GM12878 (cell line): ENCODE measurements around the gene SNX12. TPM values are rescaled to one million over a fixed set of nuclear protein-coding genes. Genes with fewer than 3 reads are reported as not detected.

Experiments used
- ATAC-seq: fragments of 200-7000 bp; cut with Tn5 transposase; 3 replicates; pipeline ENCODE4 v1.9.1; 2020; ENCODE audit warnings: mild to moderate bottlenecking, moderate library complexity
- BruUV-seq: library from RNA; stranded (reverse); fragments of 400-500 nt; replicated peaks from 2 replicates; lab custom pipeline; 2021; lab: Mats Ljungman, UMichigan
- CTCF ChIA-PET: fragments of 300-600 bp; sonication (Branson Sonifier 250); formaldehyde crosslinking; extraction: SDS; loops from one replicate; lab custom pipeline; 2021; ENCODE audit warnings: inconsistent platforms; lab: Yijun Ruan, JAX
- POLR2A ChIA-PET: fragments of 350-600 bp; formaldehyde crosslinking; extraction: SDS; loops from one replicate; lab custom pipeline; 2021; ENCODE audit warnings: inconsistent platforms; lab: Charles Lee
- RAD21 ChIA-PET: fragments of 300-600 bp; sonication (Branson Sonifier 250); formaldehyde crosslinking; loops from one replicate; lab custom pipeline; 2023; ENCODE audit warnings: antibody characterized with exemption; ENCODE audit not compliant: unreplicated experiment; lab: Charles Lee
- SMC1A ChIA-PET: fragments of 300-600 bp; sonication (Branson Sonifier 250); formaldehyde crosslinking; loops from one replicate; lab custom pipeline; 2023; ENCODE audit not compliant: unreplicated experiment, uncharacterized antibody; lab: Charles Lee
- DNase-seq: peaks from one replicate; pipeline ENCODE4 v3.0.0-alpha.2; 2011; ENCODE audit warnings: low read depth, low spot score
- FAIRE-seq: peaks from 3 replicates; lab custom pipeline; 2011; peaks lifted over from hg19 to GRCh38; lab: Jason Lieb, UNC
- H2AFZ ChIP-seq: 2 replicates; pipeline ENCODE4 v1.6.0; 2011; ENCODE audit warnings: low read depth, low read length, control low read depth; ENCODE audit not compliant: control insufficient read depth
- H3K27ac ChIP-seq: 2 replicates; pipeline ENCODE4 v1.5.1; 2011; ENCODE audit warnings: control low read depth; ENCODE audit not compliant: control insufficient read depth, insufficient read depth
- H3K27me3 ChIP-seq, 2 experiments: replicated peaks in 1 of 2; 2 replicates each; pipeline versions ENCODE4 v1.6.0 to v1.6.1; 2011; ENCODE audit warnings: low read length in 1 of 2; ENCODE audit not compliant: control insufficient read depth in 2 of 2, insufficient read depth in 2 of 2
- H3K36me3 ChIP-seq, 2 experiments: 2 replicates each; pipeline ENCODE4 v1.5.1; 2011; ENCODE audit warnings: low read length in 1 of 2; ENCODE audit not compliant: control insufficient read depth in 2 of 2, insufficient read depth in 2 of 2
- H3K4me1 ChIP-seq: 2 replicates; pipeline ENCODE4 v1.6.1; 2011; ENCODE audit warnings: mild to moderate bottlenecking, low read length, moderate library complexity, mixed read lengths; ENCODE audit not compliant: control insufficient read depth, insufficient read depth
- H3K4me2 ChIP-seq: 2 replicates; pipeline ENCODE4 v1.6.0; 2011; ENCODE audit warnings: control low read depth; ENCODE audit not compliant: control insufficient read depth, insufficient read depth
- H3K4me3 ChIP-seq: fragments of 200-600 bp; sonication (generic); 2 replicates; pipeline ENCODE4 v1.5.1; 2016
- H3K79me2 ChIP-seq: 2 replicates; pipeline ENCODE4 v1.6.0; 2011; ENCODE audit warnings: low read length; ENCODE audit not compliant: control insufficient read depth, insufficient read depth
- H3K9ac ChIP-seq: 2 replicates; pipeline ENCODE4 v1.8.0; 2011; ENCODE audit warnings: low read length, control low read depth, mixed read lengths; ENCODE audit not compliant: control insufficient read depth, insufficient read depth
- H3K9me3 ChIP-seq: replicated peaks from 3 replicates; pipeline ENCODE4 v1.5.1; 2011; ENCODE audit warnings: mild to moderate bottlenecking, low read length; ENCODE audit not compliant: control insufficient read depth, insufficient read depth
- H4K20me1 ChIP-seq: 2 replicates; pipeline ENCODE4 v1.6.0; 2011; ENCODE audit not compliant: control insufficient read depth, insufficient read depth
- BRCA1 ChIP-seq: IDR thresholded peaks from 2 replicates; pipeline ENCODE4 v1.6.1; 2011; ENCODE audit warnings: low read depth, low read length, improper control_type of control experiment
- CHD2 ChIP-seq: IDR thresholded peaks from 2 replicates; pipeline ENCODE4 v1.6.1; 2011; ENCODE audit warnings: low read depth, low read length, improper control_type of control experiment, borderline replicate concordance
- CUX1 ChIP-seq: IDR thresholded peaks from 2 replicates; pipeline ENCODE4 v1.6.1; 2012; ENCODE audit warnings: improper control_type of control experiment, low read depth, low read length; ENCODE audit not compliant: insufficient replicate concordance
- IKZF2 ChIP-seq, 2 experiments: fragments of 450-650 bp; IDR thresholded peaks; 2 replicates each; pipeline ENCODE4 v1.6.1; 2017; ENCODE audit warnings: mild to moderate bottlenecking in 2 of 2, moderate library complexity in 2 of 2
- MTA3 ChIP-seq: IDR thresholded peaks from 2 replicates; pipeline ENCODE4 v1.6.1; 2012; ENCODE audit warnings: low read length, inconsistent platforms, borderline replicate concordance
- PBX3 ChIP-seq: IDR thresholded peaks from 2 replicates; pipeline ENCODE4 v1.6.1; 2011; ENCODE audit warnings: mild to moderate bottlenecking, low read depth, low read length, moderate library complexity; ENCODE audit not compliant: insufficient replicate concordance
- RELB ChIP-seq: fragments of 450-650 bp; IDR thresholded peaks from 2 replicates; pipeline ENCODE4 v1.6.1; 2017; ENCODE audit warnings: low read depth, mild to moderate bottlenecking, moderate library complexity
- SIX5 ChIP-seq: IDR thresholded peaks from 2 replicates; pipeline ENCODE4 v1.6.1; 2011; ENCODE audit warnings: mild to moderate bottlenecking, low read depth, low read length, moderate library complexity; ENCODE audit not compliant: severe bottlenecking
- ZBTB40 ChIP-seq: fragments of 450-650 bp; IDR thresholded peaks from 2 replicates; pipeline ENCODE4 v1.6.1; 2016; ENCODE audit warnings: mild to moderate bottlenecking, moderate library complexity, borderline replicate concordance
- ZNF217 ChIP-seq: fragments of 450-650 bp; IDR thresholded peaks from 2 replicates; pipeline ENCODE4 v1.6.1; 2017; ENCODE audit warnings: antibody characterized with exemption, mild to moderate bottlenecking
- WGBS: methylation state at CpG from one replicate; pipeline ENCODE4 v1.1.6; 2016; ENCODE audit warnings: low lambda C conversion rate; ENCODE audit not compliant: insufficient replicate concordance, insufficient coverage; ENCODE audit errors: missing lambda C conversion rate; 5-methylcytosine and 5-hydroxymethylcytosine counted together
- in situ Hi-C: fragments of 300-500 bp; cut with MboI; formaldehyde crosslinking; loops from 9 replicates; pipeline ENCODE4 v1.14.3; 2018; ENCODE audit warnings: mixed read lengths
- intact Hi-C: fragments of 100-400 bp; cut with micrococcal nuclease; formaldehyde crosslinking; loops from one replicate; pipeline ENCODE4 v1.14.2; 2022; ENCODE audit not compliant: unreplicated experiment
- polyA plus RNA-seq, 11 experiments: library from polyadenylated mRNA; depleted of rRNA in 4 of 11; unstranded in 6 of 11; stranded (reverse) in 5 of 11; fragments of >200 nt; fragmentation: Nextera tagmentation in 4 of 11; fragmentation: Illumina TruSeq in 1 of 11; extraction: Ambion mirVana in 4 of 11; extraction: Trizol in 1 of 11; gene quantifications; 1 replicate in 1 of 11; 2 replicates in 10 of 11; pipeline versions ENCODE4 v1.2.1 to v1.2.3, GENCODE V29; 2011 to 2016; ENCODE audit warnings: inconsistent platforms in 2 of 11, missing spikeins in 2 of 11, low read depth in 1 of 11
- total RNA-seq, 4 experiments: library from RNA; depleted of rRNA in 3 of 4; stranded (reverse); fragments of >200 nt in 3 of 4; fragmentation: Illumina TruSeq in 1 of 4; extraction: Trizol in 1 of 4; gene quantifications; 2 replicates each; pipeline versions ENCODE4 v1.2.1 to v1.2.3, GENCODE V29; 2013 to 2021

Gene SNX12
- total and polyA plus RNA-seq, 10 of the 15 experiments (the other 5 are each of a cell fraction or from before 2014, with no cell fraction given), result 4.4 to 50.4 (median 34.2) TPM

GRCh38 chrX:71067089-71067488 lies 1.0 kb downstream of the SNX12 start:
- TSS peak; percentile 83 for BruUV-seq
- TF ChIP-seq ZNF217 (no peak), ZBTB40 (no peak), MTA3 (no peak), CUX1 (no peak), RELB (no peak), BRCA1 (no peak), IKZF2 (IDR thresholded peaks at IDR 0.05) (no peak), PBX3 (no peak), CHD2 (no peak), SIX5 (no peak)

More at GRCh38 chrX:71067089-71067488, 1.0 kb downstream of the SNX12 start:
- DNase-seq (no peak), ATAC-seq (no peak), FAIRE-seq (no peak)
- ChIA-PET SMC1A (interaction anchor here (1.0 to 1.2 kb wide), 3 partner anchors 12 to 112 kb away, joined by 3 to 6 read pairs (median 3); no protein-coding TSS in a partner anchor), RAD21 (interaction anchor here (0.7 kb wide), 1 partner anchor 780 kb away, joined by 3 read pairs; no protein-coding TSS in a partner anchor), POLR2A (interaction anchor here (1.1 kb wide), 1 partner anchor 14 kb away, joined by 6 read pairs; no protein-coding TSS in a partner anchor), CTCF (interaction anchor here (0.6 kb wide), 1 partner anchor 111 kb away, joined by 3 read pairs; no protein-coding TSS in a partner anchor)
- Histone ChIP-seq H3K4me3 (peak overlapping the region; percentile 77), H3K4me2 (peak overlapping the region; percentile 69), H3K27ac (peak overlapping the region; percentile 78; the same call in 1 of the 2 replicates), H3K9ac (peak overlapping the region; percentile 73), H4K20me1 (no peaks in the 10 kb centered on the region), H3K36me3 (no peaks in the 10 kb centered on the region), H2AFZ (no peak overlapping the region), H3K79me2 (peaks cover 14% of the 10 kb centered on the region), H3K27me3 (no peaks in the 10 kb centered on the region), H3K9me3 (no peaks in the 10 kb centered on the region), H3K4me1 (no peaks in the 10 kb centered on the region)
- in situ Hi-C loops, result no loop called here
- intact Hi-C loops, result no loop called here
- WGBS, result 0% methylated on average over 2 of the region's 2 CpGs
